ENCODE results near the gene TNPO3.

DNA sequence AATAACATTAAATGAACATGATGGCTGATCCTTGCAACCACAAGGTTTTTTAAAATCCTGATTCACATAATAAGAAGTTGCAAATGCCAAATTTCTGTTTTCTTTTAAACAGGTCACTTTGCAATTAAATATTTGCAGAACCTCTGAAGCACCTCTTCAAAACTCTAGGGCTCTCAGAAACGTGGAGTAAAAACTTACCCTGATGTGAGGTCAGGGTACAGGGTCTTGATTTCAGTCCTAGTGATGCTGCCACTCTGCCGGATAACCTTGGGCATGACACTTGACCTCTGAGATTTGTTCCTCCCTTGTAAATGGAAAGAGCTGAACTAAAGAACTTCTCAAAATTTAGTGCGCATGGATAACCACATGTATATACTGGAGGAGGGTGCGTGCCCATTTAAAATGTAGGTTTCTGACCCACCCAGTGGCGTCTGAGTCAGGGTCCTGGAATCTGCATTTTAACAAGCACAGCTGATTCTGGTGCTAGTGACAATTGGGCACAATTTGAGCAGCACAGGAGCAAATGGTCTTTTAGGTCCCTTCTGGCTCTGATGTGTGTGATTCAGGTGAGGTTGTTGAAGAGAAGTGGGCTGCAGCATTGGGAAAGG is 35.5 kb upstream of the TNPO3 start:
- TF ChIP-seq, protein P1, sequence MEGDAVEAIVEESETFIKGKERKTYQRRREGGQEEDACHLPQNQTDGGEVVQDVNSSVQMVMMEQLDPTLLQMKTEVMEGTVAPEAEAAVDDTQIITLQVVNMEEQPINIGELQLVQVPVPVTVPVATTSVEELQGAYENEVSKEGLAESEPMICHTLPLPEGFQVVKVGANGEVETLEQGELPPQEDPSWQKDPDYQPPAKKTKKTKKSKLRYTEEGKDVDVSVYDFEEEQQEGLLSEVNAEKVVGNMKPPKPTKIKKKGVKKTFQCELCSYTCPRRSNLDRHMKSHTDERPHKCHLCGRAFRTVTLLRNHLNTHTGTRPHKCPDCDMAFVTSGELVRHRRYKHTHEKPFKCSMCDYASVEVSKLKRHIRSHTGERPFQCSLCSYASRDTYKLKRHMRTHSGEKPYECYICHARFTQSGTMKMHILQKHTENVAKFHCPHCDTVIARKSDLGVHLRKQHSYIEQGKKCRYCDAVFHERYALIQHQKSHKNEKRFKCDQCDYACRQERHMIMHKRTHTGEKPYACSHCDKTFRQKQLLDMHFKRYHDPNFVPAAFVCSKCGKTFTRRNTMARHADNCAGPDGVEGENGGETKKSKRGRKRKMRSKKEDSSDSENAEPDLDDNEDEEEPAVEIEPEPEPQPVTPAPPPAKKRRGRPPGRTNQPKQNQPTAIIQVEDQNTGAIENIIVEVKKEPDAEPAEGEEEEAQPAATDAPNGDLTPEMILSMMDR (IDR thresholded peaks at IDR 0.05): no peak
- no peak for TF ChIP-seq POLR2A (IDR thresholded peaks at IDR 0.05)

Measured in adrenal gland (tissue), 5 donors.